ENCODE data around the gene KCNG1.
"Not testable (repeated sequence)": the region's sequence is repeated elsewhere in the genome, so short reads cannot be mapped to it uniquely, and the experiment has no call there.

The KCNG1 gene

GRCh38 chr20:51046021-51046985, 23.4 kb upstream of the KCNG1 start:
- DNase-seq (ENCODE audit: insufficient read length) (no peak), FAIRE-seq (no peak)
- TF ChIP-seq TAF1 (IDR thresholded peaks at IDR 0.05; ENCODE audit: borderline replicate concordance, low read depth, low read length), result no peak

GRCh38 chr20:51045492-51045891, 22.6 kb upstream of the KCNG1 start:
- FAIRE-seq; DNase-seq (ENCODE audit: insufficient read length): not testable (repeated sequence)

GRCh38 chr20:51044796-51045195, 21.9 kb upstream of the KCNG1 start:
- DNase-seq (ENCODE audit: insufficient read length), result no peak
- TF ChIP-seq POLR2A (IDR thresholded peaks at IDR 0.05; ENCODE audit: low read depth, low read length), result no peak
- TF ChIP-seq TAF1 (IDR thresholded peaks at IDR 0.05; ENCODE audit: borderline replicate concordance, low read depth, low read length), result no peak
- TF ChIP-seq POLR2AphosphoS5 (IDR thresholded peaks at IDR 0.05; ENCODE audit: low read depth, low read length), result no peak
- FAIRE-seq, result no peak

DNA sequence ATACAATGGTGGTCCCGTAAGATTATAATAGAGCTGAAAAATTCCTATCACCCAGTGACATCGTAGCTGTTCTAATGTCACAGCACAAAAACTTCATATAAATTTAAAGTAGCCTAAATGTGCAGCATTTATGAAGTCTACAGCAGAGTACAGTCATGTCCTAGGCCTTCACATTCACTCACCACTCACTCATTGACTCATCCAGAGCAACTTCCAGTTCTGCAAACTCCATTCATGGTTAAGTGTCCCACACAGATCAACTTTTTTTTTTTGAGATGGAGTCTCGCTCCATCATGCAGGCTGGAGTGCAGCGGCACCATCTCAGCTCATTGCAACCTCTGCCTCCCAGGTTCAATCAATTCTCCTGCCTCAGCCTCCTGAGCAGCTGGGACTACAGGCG, 20.9 kb upstream of the KCNG1 start:
- FAIRE-seq (no peak), DNase-seq (ENCODE audit: insufficient read length) (no peak)
- TF ChIP-seq TAF1 (IDR thresholded peaks at IDR 0.05; ENCODE audit: borderline replicate concordance, low read depth, low read length), result no peak
- TF ChIP-seq POLR2A (IDR thresholded peaks at IDR 0.05; ENCODE audit: low read depth, low read length), result no peak
- no peak for TF ChIP-seq POLR2AphosphoS5 (IDR thresholded peaks at IDR 0.05; ENCODE audit: low read depth, low read length)

GRCh38 chr20:51042657-51043247, 19.8 kb upstream of the KCNG1 start:
- TF ChIP-seq POLR2AphosphoS5 (IDR thresholded peaks at IDR 0.05; ENCODE audit: low read depth, low read length), result no peak
- TF ChIP-seq POLR2A (IDR thresholded peaks at IDR 0.05; ENCODE audit: low read depth, low read length), result no peak
- TF ChIP-seq TAF1 (IDR thresholded peaks at IDR 0.05; ENCODE audit: borderline replicate concordance, low read depth, low read length), result no peak
- no peak for FAIRE-seq
- no peak for DNase-seq (ENCODE audit: insufficient read length)

DNA sequence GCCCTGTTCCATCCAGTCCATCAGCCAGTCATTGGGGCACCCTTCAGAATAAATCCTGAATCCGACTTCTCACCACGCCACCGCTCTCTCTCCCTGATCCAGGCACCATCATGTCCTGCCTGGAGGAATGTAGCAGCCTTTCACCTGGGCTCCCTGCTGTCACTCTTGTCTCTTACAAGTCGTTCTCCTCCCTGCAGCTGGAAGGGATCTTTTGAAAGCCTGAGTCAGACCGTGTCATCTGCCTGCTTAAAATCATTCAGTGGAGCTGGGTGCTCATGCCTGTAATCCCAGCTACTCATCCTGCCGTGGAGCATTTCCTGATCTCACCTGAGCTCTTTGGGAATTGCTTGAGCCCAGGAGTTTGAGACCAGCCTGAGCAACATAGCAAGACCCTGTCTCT, 19.2 kb upstream of the KCNG1 start:
- FAIRE-seq, result no peak
- TF ChIP-seq POLR2AphosphoS5 (IDR thresholded peaks at IDR 0.05; ENCODE audit: low read depth, low read length), result no peak
- TF ChIP-seq TAF1 (IDR thresholded peaks at IDR 0.05; ENCODE audit: borderline replicate concordance, low read depth, low read length), result no peak

GRCh38 chr20:51037532-51038115, 14.7 kb upstream of the KCNG1 start:
- DNase-seq (ENCODE audit: insufficient read length) (no peak), FAIRE-seq (no peak)
- TF ChIP-seq POLR2A (IDR thresholded peaks at IDR 0.05; ENCODE audit: low read depth, low read length) (no peak), POLR2AphosphoS5 (IDR thresholded peaks at IDR 0.05; ENCODE audit: low read depth, low read length) (no peak), TAF1 (IDR thresholded peaks at IDR 0.05; ENCODE audit: borderline replicate concordance, low read depth, low read length) (no peak)

More for the DNA sequence above, 19.2 kb upstream of the KCNG1 start:
- no peak for DNase-seq (ENCODE audit: insufficient read length)

DNA sequence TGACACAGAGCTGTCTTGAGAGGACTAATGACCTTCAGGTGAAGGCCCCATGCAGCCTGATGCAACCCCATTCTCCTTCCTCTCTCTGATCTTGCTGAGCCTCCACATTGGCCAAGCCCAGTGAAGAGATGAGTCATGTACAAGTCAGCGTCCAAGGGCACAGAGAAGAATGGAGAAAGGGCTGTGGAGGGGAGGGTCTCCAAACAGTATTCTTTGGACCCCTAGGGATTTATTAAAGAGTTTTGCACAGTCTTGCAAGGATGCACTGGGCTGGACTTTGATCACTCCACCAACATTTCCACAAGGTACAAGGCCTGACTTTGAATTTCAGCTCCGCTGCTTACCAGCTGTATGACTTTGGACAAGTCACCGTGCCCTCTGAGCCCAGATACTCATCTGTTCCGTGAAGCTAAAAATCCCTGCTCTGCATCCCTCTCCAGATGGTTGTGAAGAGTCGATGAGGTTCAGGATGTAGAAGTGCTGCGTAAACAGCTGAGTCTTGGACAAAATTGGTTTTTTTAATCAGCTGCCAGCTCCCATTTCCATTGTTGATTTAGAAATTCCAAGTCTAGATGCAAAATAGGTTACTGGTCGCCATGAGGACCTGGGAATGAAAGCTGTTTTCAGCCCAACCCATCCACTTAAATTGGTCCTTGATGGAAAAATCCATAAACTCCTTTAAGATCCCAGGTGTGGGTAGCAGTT, 14.1 kb upstream of the KCNG1 start:
- FAIRE-seq, result no peak
- no peak for DNase-seq (ENCODE audit: insufficient read length)
- TF ChIP-seq TAF1 (IDR thresholded peaks at IDR 0.05; ENCODE audit: borderline replicate concordance, low read depth, low read length) (no peak), POLR2AphosphoS5 (IDR thresholded peaks at IDR 0.05; ENCODE audit: low read depth, low read length) (no peak), POLR2A (IDR thresholded peaks at IDR 0.05; ENCODE audit: low read depth, low read length) (no peak)

DNA sequence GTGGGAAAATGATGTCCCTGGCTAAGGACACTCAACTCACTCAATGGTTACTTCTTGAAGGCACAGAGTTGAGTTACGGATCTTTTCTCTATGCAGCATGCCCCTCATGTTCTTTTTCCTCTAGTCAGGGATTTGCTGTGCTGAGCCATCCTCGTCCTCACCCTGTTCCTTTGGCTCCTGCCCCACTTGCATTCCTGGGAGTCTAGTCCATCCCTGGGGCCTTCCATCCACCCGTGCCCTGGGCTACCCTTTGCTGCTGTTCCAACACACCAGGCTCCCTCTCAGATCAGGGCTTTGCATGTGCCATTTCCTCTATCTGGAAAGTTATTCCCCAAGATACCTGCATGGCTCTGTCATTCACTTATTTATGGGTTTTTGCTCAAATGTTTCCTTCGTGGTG, 13.3 kb upstream of the KCNG1 start:
- DNase-seq (ENCODE audit: insufficient read length) (no peak), FAIRE-seq (no peak)
- TF ChIP-seq TAF1 (IDR thresholded peaks at IDR 0.05; ENCODE audit: borderline replicate concordance, low read depth, low read length) (no peak), POLR2A (IDR thresholded peaks at IDR 0.05; ENCODE audit: low read depth, low read length) (no peak), POLR2AphosphoS5 (IDR thresholded peaks at IDR 0.05; ENCODE audit: low read depth, low read length) (no peak)

DNA sequence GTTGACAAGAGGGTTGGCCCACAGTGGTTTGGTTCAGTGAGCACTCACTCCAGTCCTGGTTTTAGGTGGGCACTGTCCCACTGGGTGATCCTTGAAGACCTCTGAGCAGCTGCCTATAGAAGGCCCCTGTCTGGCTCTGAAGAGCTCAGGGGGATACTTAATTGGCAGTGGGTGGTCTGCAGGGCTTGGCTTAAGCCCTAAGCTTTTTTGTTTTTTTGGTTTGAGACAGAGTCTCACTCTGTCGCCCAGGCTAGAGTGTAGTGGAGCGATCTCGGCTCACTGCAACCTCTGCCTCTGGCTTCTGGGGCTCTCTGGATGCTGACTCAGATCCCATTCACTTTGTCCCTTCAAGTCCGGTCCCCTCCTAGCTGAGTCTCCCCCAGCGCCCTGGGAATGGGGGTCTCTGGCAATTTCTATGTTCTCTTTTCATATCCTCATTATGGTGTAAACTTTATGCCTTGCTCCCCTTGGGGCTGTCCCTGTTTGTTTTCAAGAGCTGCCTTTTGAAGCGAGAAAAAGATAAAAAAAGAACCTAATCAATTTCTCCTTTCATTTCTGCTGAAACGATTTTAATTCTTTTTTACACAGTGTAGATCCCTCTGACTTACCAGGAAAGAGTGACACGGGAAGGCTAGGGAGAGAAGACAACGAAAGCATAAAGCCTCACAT, 12.2 kb upstream of the KCNG1 start:
- TF ChIP-seq POLR2A (IDR thresholded peaks at IDR 0.05; ENCODE audit: low read depth, low read length) (no peak), TAF1 (IDR thresholded peaks at IDR 0.05; ENCODE audit: borderline replicate concordance, low read depth, low read length) (no peak), POLR2AphosphoS5 (IDR thresholded peaks at IDR 0.05; ENCODE audit: low read depth, low read length) (no peak)
- FAIRE-seq (no peak), DNase-seq (ENCODE audit: insufficient read length) (no peak)

- TF ChIP-seq POLR2A (IDR thresholded peaks at IDR 0.05; ENCODE audit: low read depth, low read length) (no peak), POLR2AphosphoS5 (IDR thresholded peaks at IDR 0.05; ENCODE audit: low read depth, low read length) (no peak), TAF1 (IDR thresholded peaks at IDR 0.05; ENCODE audit: borderline replicate concordance, low read depth, low read length) (no peak)
- no peak for DNase-seq (ENCODE audit: insufficient read length)
- no peak for FAIRE-seq
These were observed 11.6 kb upstream of the KCNG1 start for GRCh38 chr20:51034476-51034875.
